ENCODE measurements around the gene NTN1. TPM values are rescaled to one million over a fixed set of nuclear protein-coding genes. Genes with fewer than 3 reads are reported as not detected.

NTN1 gene
- total RNA-seq, 2 experiments from 2014 or later: not detected

DNA sequence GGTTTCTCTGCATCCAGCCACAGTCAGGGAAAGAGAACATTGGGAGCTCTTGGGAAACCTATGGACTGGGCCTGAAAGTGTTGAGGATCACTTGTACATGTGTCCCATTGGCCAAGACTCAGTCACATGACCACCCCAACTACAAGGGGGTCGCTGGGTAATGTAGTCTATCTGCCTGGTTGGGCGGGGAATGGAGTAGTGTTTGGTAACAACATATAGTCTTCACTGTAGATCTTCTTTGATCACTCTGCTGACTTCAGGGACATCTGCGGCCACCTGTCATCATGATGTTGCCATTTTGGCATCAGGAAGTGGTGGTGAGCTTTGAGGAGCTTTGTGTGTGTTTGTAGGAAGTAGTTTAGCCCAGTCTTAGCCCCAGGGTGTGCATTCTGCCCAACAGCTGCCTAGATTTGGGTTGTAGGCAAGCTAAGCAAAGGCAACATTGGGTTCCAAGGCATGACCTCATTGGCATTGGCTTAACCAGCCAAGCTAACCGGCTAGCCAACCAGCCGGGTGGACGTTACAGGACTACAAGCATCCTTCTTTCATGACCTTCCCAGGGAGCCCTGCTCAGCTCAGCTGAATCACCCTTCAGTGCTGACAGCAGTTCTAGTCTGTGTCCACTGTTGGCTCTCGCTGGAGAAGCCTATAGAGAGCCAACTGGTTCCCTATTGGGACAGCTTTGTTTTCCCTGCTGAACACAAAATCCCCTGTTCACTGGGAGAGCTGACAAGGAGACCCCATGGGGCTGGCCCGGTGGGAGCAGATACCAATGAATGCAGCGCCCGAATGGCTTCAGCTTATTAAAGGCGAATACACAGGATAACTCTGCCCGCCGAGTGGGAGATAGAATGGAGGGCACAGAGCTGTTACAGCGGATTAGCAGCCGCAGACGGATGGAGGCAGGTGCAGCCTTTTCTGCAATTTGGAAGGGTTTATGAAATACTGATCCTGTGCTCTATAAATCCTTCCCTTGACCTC lies 178.6 kb downstream of the NTN1 start:
- no peak overlapping the region for H2AFZ ChIP-seq (ENCODE audit: low read length)

GRCh38 chr17:9200699-9201359 lies 179.5 kb downstream of the NTN1 start:
- ChIA-PET CTCF (ENCODE audit: unreplicated experiment) (no interaction called here), POLR2A (no interaction called here)
- H2AFZ ChIP-seq (ENCODE audit: low read length): no peak overlapping the region
- H3K9me2 ChIP-seq (ENCODE audit: insufficient read depth, low read length): no peaks in the 10 kb centered on the region
- peaks cover 10% of the 10 kb centered on the region for H3K4me1 ChIP-seq (ENCODE audit: insufficient read depth, low read length, poor library complexity, severe bottlenecking)
- no peak overlapping the region for H3K27ac ChIP-seq (ENCODE audit: low read depth, low read length, poor library complexity, severe bottlenecking)
- H3K4me2 ChIP-seq (ENCODE audit: low read length): no peak overlapping the region
- no peaks in the 10 kb centered on the region for H3K36me3 ChIP-seq (ENCODE audit: insufficient read depth, low read length)
- intact Hi-C loops (cut with micrococcal nuclease; ENCODE audit: unreplicated experiment): no loop called here
- TF ChIP-seq EZH2phosphoT487 (IDR thresholded peaks at IDR 0.05; ENCODE audit: borderline replicate concordance, low read depth, low read length) (no peak), CTCF (conservative IDR thresholded peaks at IDR 0.05; ENCODE audit: low read length) (no peak)
- H4K20me1 ChIP-seq (ENCODE audit: insufficient read depth, low read length): no peaks in the 10 kb centered on the region
- no peak for DNase-seq (ENCODE audit: low spot score)
- no TSS peak for BruUV-seq (replicated peaks)
- H3K79me2 ChIP-seq (ENCODE audit: insufficient read depth, low read depth, low read length): no peaks in the 10 kb centered on the region
- H3K4me3 ChIP-seq (ENCODE audit: low read depth, low read length, poor library complexity, severe bottlenecking): no peak overlapping the region
- no peaks in the 10 kb centered on the region for H3K9me3 ChIP-seq (ENCODE audit: low read length)

More for the DNA sequence above, 178.6 kb downstream of the NTN1 start:
- CTCF ChIA-PET (ENCODE audit: unreplicated experiment): no interaction called here
- Histone ChIP-seq H3K4me2 (ENCODE audit: low read length) (no peak overlapping the region), H3K9me3 (ENCODE audit: low read length) (no peaks in the 10 kb centered on the region), H3K27ac (ENCODE audit: low read depth, low read length, poor library complexity, severe bottlenecking) (no peak overlapping the region), H3K79me2 (ENCODE audit: insufficient read depth, low read depth, low read length) (no peaks in the 10 kb centered on the region), H3K9me2 (ENCODE audit: insufficient read depth, low read length) (no peaks in the 10 kb centered on the region), H3K4me3 (ENCODE audit: low read depth, low read length, poor library complexity, severe bottlenecking) (no peak overlapping the region), H3K4me1 (ENCODE audit: insufficient read depth, low read length, poor library complexity, severe bottlenecking) (peaks cover 4% of the 10 kb centered on the region), H3K36me3 (ENCODE audit: insufficient read depth, low read length) (no peaks in the 10 kb centered on the region), H4K20me1 (ENCODE audit: insufficient read depth, low read length) (no peaks in the 10 kb centered on the region)
- DNase-seq (ENCODE audit: low spot score): no peak
- TF ChIP-seq CTCF (conservative IDR thresholded peaks at IDR 0.05; ENCODE audit: low read length) (no peak), EZH2phosphoT487 (IDR thresholded peaks at IDR 0.05; ENCODE audit: borderline replicate concordance, low read depth, low read length) (no peak)
- POLR2A ChIA-PET: interaction anchor here (0.6 kb wide), 1 partner anchor 11 kb away, joined by 3 read pairs; no protein-coding TSS in a partner anchor
- no TSS peak for BruUV-seq (replicated peaks)
- intact Hi-C loops (cut with micrococcal nuclease; ENCODE audit: unreplicated experiment): no loop called here

Measured in OCI-LY7 (cell line).